ENCODE data around the gene SPEF1. TPM values are rescaled to one million over a fixed set of nuclear protein-coding genes. Genes with fewer than 3 reads are reported as not detected.

SPEF1 gene
- total and polyA plus RNA-seq, 2 of the 13 experiments (the other 11 are each of a cell fraction or from before 2014, with no cell fraction given): 0.11 to 0.27 TPM

- TF ChIP-seq SSRP1 (CRISPR knock-in tag; IDR thresholded peaks at IDR 0.05) (no peak), CREB3 (CRISPR knock-in tag; IDR thresholded peaks at IDR 0.05) (0 out of 2 replicates have a peak, but pooled peaks have one; percentile 57), THAP9 (CRISPR knock-in tag; IDR thresholded peaks at IDR 0.05; ENCODE audit: borderline replicate concordance) (peak; percentile 77), FOXP1 (IDR thresholded peaks at IDR 0.05) (no peak), FOXP1 (CRISPR knock-in tag; IDR thresholded peaks at IDR 0.05) (no peak), FOXK1 (CRISPR knock-in tag; IDR thresholded peaks at IDR 0.05; ENCODE audit: borderline replicate concordance, low read depth) (peak; percentile 50; the same call in 1 of the 2 replicates), ZBTB14 (CRISPR knock-in tag; IDR thresholded peaks at IDR 0.05) (0 out of 2 replicates have a peak, but pooled peaks have one; percentile 21), LBX2 (CRISPR knock-in tag; IDR thresholded peaks at IDR 0.05; ENCODE audit: borderline replicate concordance) (no peak; the same call in 1 of the 2 replicates), ADNP (CRISPR knock-in tag; IDR thresholded peaks at IDR 0.05) (peak; percentile 11; the same call in 1 of the 2 replicates), ZBTB42 (CRISPR knock-in tag; IDR thresholded peaks at IDR 0.05) (peak; percentile 74; the same call in 1 of the 2 replicates), ZNF777 (CRISPR knock-in tag; IDR thresholded peaks at IDR 0.05) (peak; percentile 80), FOSL2 (CRISPR knock-in tag; IDR thresholded peaks at IDR 0.05) (peak; percentile 60; the same call in 1 of the 2 replicates), ZSCAN22 (CRISPR knock-in tag; IDR thresholded peaks at IDR 0.05) (0 out of 2 replicates have a peak, but pooled peaks have one; percentile 20), ZNF3 (CRISPR knock-in tag; IDR thresholded peaks at IDR 0.05) (no peak), NFYC (CRISPR knock-in tag; IDR thresholded peaks at IDR 0.05) (no peak), GABPA (IDR thresholded peaks at IDR 0.05; ENCODE audit: low read depth, low read length) (no peak), GABPA (CRISPR knock-in tag; IDR thresholded peaks at IDR 0.05; ENCODE audit: low read depth) (no peak), CHD2 (IDR thresholded peaks at IDR 0.05; ENCODE audit: low read depth, low read length) (no peak; the same call in 1 of the 2 replicates), TSC22D2 (CRISPR knock-in tag; IDR thresholded peaks at IDR 0.05; ENCODE audit: borderline replicate concordance) (no peak), ZNF883 (CRISPR knock-in tag; IDR thresholded peaks at IDR 0.05; ENCODE audit: not compliant biosample characterization) (peak; percentile 48), ZBTB39 (CRISPR knock-in tag; IDR thresholded peaks at IDR 0.05) (peak; percentile 46; the same call in 1 of the 2 replicates), MAZ (IDR thresholded peaks at IDR 0.05; ENCODE audit: borderline replicate concordance, low read depth, low read length) (no peak), MAZ (CRISPR knock-in tag; IDR thresholded peaks at IDR 0.05; ENCODE audit: low read depth) (no peak), NFATC3 (CRISPR knock-in tag; IDR thresholded peaks at IDR 0.05) (peak; percentile 94)
Observed at GRCh38 chr20:3768342-3769130, 12.7 kb downstream of the SPEF1 start (continued).
